GM21576 (cell line): Measurements from ENCODE around the gene LIN54.
"Not testable (repeated sequence)": the region's sequence is repeated elsewhere in the genome, so short reads cannot be mapped to it uniquely, and the experiment has no call there.

Source experiments
- ATAC-seq: cut with Tn5 transposase; IDR thresholded peaks from one replicate; pipeline ENCODE4 v1.9.1; 2021; ENCODE audit warnings: mild to moderate bottlenecking, moderate library complexity; ENCODE audit not compliant: unreplicated experiment

The LIN54 gene

GRCh38 chr4:82951196-82951595 lies 59.4 kb downstream of the LIN54 start:
- ATAC-seq = no peak

GRCh38 chr4:82948647-82949204 lies 61.9 kb downstream of the LIN54 start:
- ATAC-seq = no peak

- ATAC-seq = no peak
Measured at GRCh38 chr4:82947498-82947897, 63.1 kb downstream of the LIN54 start.

DNA sequence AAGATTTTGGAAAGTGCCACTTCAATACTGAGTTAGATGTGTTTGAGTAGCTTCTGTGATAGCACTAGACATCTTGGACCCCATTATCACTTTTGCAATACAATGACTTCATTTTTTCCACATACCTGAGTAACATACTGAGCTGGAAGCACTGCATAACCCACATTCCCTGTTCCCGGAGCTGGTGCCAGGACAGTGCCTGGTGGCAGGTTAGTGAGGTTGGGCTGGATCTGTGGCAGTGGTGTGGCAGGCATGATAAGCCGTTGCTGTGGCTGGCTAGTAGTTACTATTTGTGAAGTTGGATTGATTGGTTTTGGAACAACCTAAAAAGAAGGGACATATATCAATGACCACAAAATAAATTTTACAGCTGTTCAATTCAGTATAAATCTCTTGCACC lies 71.2 kb downstream of the LIN54 start:
- no peak for ATAC-seq

DNA sequence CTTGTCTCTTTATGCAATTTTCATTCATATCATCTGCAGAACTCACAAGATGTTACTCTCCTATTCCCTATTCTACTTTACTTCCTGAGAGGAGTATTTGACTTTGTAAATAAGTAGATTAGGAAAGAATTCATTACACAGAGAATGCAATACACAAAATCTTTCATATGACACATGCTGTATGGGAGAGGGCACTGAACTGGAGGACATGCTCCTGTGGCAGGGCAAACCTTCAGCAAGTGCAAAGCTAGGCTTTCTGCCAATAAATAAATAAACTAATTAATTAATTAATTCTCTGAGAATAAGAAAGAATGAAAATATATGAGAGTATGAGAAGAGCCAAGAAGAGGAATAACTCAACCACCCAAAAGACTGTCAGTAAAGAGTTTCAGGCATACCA lies 76.2 kb downstream of the LIN54 start:
- ATAC-seq = no peak

- no peak for ATAC-seq
Measured at GRCh38 chr4:82930848-82931755, 79.5 kb downstream of the LIN54 start.

GRCh38 chr4:82921795-82922194 lies 88.8 kb downstream of the LIN54 start:
- ATAC-seq = no peak

DNA sequence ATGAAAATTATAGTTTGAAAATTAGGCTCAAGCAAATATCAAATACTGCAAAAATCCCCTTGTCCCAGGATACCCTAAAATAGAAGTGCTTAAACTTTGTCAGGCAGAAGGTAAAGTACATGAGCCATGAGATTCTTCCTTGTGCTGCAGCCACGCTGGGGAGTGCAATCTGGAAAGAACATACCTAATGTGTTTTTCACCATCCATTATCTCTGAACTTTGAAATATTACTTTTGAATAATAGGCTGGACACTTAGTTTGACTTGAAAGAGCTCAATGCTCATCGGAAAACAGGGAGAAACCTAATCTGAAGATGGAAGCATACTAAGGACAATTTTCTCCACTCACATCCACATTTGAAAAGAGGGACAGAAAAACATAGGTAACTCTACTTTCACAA lies 91.2 kb downstream of the LIN54 start:
- ATAC-seq = no peak

GRCh38 chr4:82918091-82918490 lies 92.5 kb downstream of the LIN54 start:
- ATAC-seq = no peak

DNA sequence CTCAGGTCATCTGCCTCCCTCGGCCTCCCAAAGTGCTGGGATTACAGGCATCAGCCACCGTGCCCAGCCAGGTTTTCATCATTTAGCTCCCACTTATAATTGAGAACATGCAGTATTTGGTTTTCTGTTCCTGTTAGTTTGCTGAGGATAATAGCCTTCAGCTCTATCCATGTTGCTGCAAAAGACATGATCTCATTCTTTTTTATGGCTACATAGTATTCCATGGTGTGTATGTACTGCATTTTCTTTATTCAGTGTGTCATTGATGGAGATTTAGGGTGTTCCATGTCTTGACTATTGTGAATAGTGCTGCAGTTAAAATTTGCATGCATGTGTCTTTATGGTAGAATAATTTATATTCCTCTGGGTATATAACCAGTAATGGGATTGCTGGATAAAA lies 96.7 kb downstream of the LIN54 start:
- ATAC-seq = not testable (repeated sequence)

- no peak for ATAC-seq
Measured at GRCh38 chr4:82913305-82913704, 97.3 kb downstream of the LIN54 start.

DNA sequence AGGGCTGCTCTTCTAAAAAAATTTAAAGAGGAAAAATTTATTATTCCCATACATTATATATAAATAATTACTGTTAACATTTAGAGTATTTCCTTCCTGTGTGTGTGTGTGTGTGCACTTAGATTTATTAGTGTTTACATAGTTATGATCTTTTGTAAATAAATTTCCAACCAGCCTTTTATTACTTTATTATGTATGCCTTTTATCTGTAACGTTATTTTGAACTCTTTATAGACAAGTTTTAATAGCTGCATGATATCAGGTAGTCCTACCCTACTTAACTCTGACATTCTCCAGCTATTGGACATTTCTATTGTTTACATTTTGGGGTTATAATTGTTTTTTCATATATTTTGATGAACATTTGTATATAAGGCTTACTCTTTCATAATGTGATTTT lies 101.3 kb downstream of the LIN54 start:
- ATAC-seq = no peak

DNA sequence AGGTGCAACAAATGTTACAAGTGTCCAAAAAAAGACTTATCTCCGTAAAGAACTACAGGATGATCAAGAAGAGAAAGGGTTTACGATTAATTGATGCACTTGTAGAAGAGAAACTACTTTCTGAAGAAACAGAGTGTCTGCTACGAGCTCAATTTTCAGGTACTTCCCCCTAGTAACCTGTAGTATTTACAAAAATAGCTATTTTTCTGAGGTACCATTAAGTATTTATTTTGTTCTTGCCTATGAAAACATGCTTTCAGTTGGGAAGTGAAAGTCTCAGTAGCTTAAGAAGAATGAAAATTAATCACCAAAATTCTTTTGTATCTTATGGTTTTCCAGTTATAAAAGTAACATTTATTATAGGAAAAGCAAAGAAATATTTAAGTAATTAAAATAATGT lies 104.2 kb downstream of the LIN54 start:
- ATAC-seq = peak; percentile 47

DNA sequence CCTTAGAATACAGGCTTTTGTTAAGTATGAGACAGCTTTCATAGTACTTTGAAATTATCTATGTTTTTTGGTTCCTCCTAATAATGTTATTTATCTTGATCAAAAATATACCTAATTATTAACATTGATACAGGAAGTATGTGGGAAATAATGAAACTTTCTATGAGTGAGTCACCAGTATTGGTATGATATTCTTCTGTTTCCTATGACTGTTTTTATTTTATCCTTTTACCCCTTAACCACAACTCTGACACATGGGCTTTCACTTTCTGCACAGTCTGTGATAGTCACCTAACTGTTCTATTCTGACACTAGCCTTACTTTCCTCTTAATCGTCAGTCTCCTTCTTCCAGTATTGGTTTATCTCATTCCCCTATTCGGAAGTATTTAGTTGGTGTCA lies 105.4 kb downstream of the LIN54 start:
- peak; percentile 49 for ATAC-seq

- ATAC-seq = no peak
Measured at GRCh38 chr4:82903737-82904136, 106.9 kb downstream of the LIN54 start.

GRCh38 chr4:82901183-82901718 lies 109.4 kb downstream of the LIN54 start:
- ATAC-seq = no peak

GRCh38 chr4:82900411-82901182 lies 110.0 kb downstream of the LIN54 start, which contains the start of gene THAP9:
THAP9 (plus strand) TSS chr4:82900735; CDS start chr4:82900803, 68 bp downstream.
- ATAC-seq = peak; percentile 86

DNA sequence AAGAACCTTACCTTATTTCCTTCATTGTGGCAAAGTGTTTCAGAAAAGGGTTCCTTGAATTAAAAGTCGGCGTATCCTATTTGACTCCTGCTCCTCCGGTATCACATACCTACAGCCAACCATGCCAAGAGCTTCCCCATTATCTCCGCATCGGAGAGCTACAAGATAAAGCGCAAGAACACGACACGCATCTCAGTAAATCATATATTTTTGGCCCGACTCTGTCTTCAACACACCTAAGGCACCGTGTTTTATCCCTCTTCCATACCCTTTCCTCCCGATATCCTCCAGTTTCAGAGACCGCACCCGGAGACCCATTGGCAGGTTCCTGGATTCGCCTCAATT lies 110.6 kb downstream of the LIN54 start:
- peak; percentile 3 for ATAC-seq

- no peak for ATAC-seq
Measured at GRCh38 chr4:82899374-82900065, 111.1 kb downstream of the LIN54 start.

GRCh38 chr4:82898322-82899243 lies 112.0 kb downstream of the LIN54 start:
- no peak for ATAC-seq
